Duodenal mucosa (tissue), 2 donors: ENCODE data around the gene CA11.

ENCODE experiments used
- H3K27ac ChIP-seq: one replicate; pipeline ENCODE4 v1.7.0; 2013; ENCODE audit warnings: low read depth, low read length
- H3K27me3 ChIP-seq, 2 donors: one replicate each; pipeline ENCODE4 v1.7.0; 2013; ENCODE audit warnings: low read length in 2 of 2, control low read depth in 1 of 2; ENCODE audit not compliant: insufficient read depth in 2 of 2, control insufficient read depth in 1 of 2
- H3K36me3 ChIP-seq, 2 donors: one replicate each; pipeline ENCODE4 v1.7.0; 2013; ENCODE audit warnings: low read length in 2 of 2, control low read depth in 1 of 2; ENCODE audit not compliant: insufficient read depth in 2 of 2, control insufficient read depth in 1 of 2
- H3K4me1 ChIP-seq, 2 donors: one replicate each; pipeline ENCODE4 v1.7.0; 2013; ENCODE audit warnings: low read length in 2 of 2, control low read depth in 1 of 2; ENCODE audit not compliant: insufficient read depth in 2 of 2, control insufficient read depth in 1 of 2
- H3K4me3 ChIP-seq, 2 donors: one replicate each; pipeline ENCODE4 v1.7.0; 2013; ENCODE audit warnings: low read length in 2 of 2, low read depth in 1 of 2
- H3K9ac ChIP-seq, 2 donors: one replicate each; pipeline ENCODE4 v1.7.0; 2013; ENCODE audit warnings: low read length in 2 of 2, low read depth in 1 of 2
- H3K9me3 ChIP-seq, 2 donors: one replicate each; pipeline ENCODE4 v1.7.0; 2013; ENCODE audit warnings: low read length in 2 of 2, control low read depth in 1 of 2; ENCODE audit not compliant: control insufficient read depth in 1 of 2

Gene CA11

GRCh38 chr19:48606463-48607358 lies 39.3 kb downstream of the CA11 start, which contains the start of gene SPACA4:
Gene SPACA4, plus strand, starts transcription at chr19:48606742. Its CDS starts 237 bp downstream, at chr19:48606979.
- Histone ChIP-seq H3K9me3 (no peaks in the 10 kb centered on the region), H3K4me3 (no peak within 1 kb of the TSS)

GRCh38 chr19:48603850-48604249 lies 42.1 kb downstream of the CA11 start:
- Histone ChIP-seq H3K9me3 (no peaks in the 10 kb centered on the region), H3K4me1 (peaks cover 0 to 9% of the 10 kb centered on the region in 2 donors), H3K36me3 (peaks cover 2 to 10% of the 10 kb centered on the region in 2 donors), H3K9ac (no peak overlapping the region), H3K27ac (no peak overlapping the region), H3K4me3 (no peak overlapping the region), H3K27me3 (no peaks in the 10 kb centered on the region)

More at GRCh38 chr19:48606463-48607358, 39.3 kb downstream of the CA11 start, which contains the start of gene SPACA4:
- Histone ChIP-seq H3K27me3 (no peaks in the 10 kb centered on the region), H3K4me1 (peaks cover under 1 to 9% of the 10 kb centered on the region in 2 donors), H3K9ac (no peak within 1 kb of the TSS), H3K36me3 (peaks cover 3 to 17% of the 10 kb centered on the region in 2 donors), H3K27ac (no peak within 1 kb of the TSS)

- Histone ChIP-seq H3K9me3 (no peaks in the 10 kb centered on the region), H3K27me3 (no peaks in the 10 kb centered on the region), H3K27ac (no peak overlapping the region), H3K4me1 (peaks cover 0 to 9% of the 10 kb centered on the region in 2 donors), H3K36me3 (peaks cover 0 to 10% of the 10 kb centered on the region in 2 donors), H3K4me3 (no peak overlapping the region), H3K9ac (no peak overlapping the region)
Measured at GRCh38 chr19:48603449-48603848, 42.5 kb downstream of the CA11 start.

GRCh38 chr19:48603001-48603400 lies 43.0 kb downstream of the CA11 start:
- Histone ChIP-seq H3K27me3 (no peaks in the 10 kb centered on the region), H3K4me1 (peaks cover 0 to 9% of the 10 kb centered on the region in 2 donors), H3K36me3 (peaks cover 0 to 10% of the 10 kb centered on the region in 2 donors), H3K4me3 (no peak overlapping the region), H3K9me3 (no peaks in the 10 kb centered on the region), H3K27ac (no peak overlapping the region), H3K9ac (no peak overlapping the region)

- H3K4me1 ChIP-seq: peaks cover 0 to 9% of the 10 kb centered on the region in 2 donors
- no peak overlapping the region for H3K4me3 ChIP-seq
- no peak overlapping the region for H3K27ac ChIP-seq
- no peaks in the 10 kb centered on the region for H3K36me3 ChIP-seq
- H3K27me3 ChIP-seq: no peaks in the 10 kb centered on the region
- no peak overlapping the region for H3K9ac ChIP-seq
- no peaks in the 10 kb centered on the region for H3K9me3 ChIP-seq
Measured at GRCh38 chr19:48600679-48601417, 45.1 kb downstream of the CA11 start.

GRCh38 chr19:48598996-48599700 lies 46.8 kb downstream of the CA11 start:
- H3K27ac ChIP-seq: no peak overlapping the region
- no peaks in the 10 kb centered on the region for H3K36me3 ChIP-seq
- H3K27me3 ChIP-seq: no peaks in the 10 kb centered on the region
- H3K9me3 ChIP-seq: no peaks in the 10 kb centered on the region
- peaks cover 0 to 9% of the 10 kb centered on the region in 2 donors for H3K4me1 ChIP-seq
- H3K9ac ChIP-seq: no peak overlapping the region
- H3K4me3 ChIP-seq: no peak overlapping the region

- Histone ChIP-seq H3K4me1 (no peaks in the 10 kb centered on the region), H3K27me3 (no peaks in the 10 kb centered on the region), H3K9ac (no peak overlapping the region), H3K36me3 (no peaks in the 10 kb centered on the region), H3K27ac (no peak overlapping the region), H3K9me3 (no peaks in the 10 kb centered on the region), H3K4me3 (no peak overlapping the region)
Measured at GRCh38 chr19:48596679-48597465, 49.1 kb downstream of the CA11 start.

- Histone ChIP-seq H3K9ac (no peak overlapping the region), H3K27ac (no peak overlapping the region), H3K4me3 (no peak overlapping the region), H3K9me3 (no peaks in the 10 kb centered on the region), H3K4me1 (no peaks in the 10 kb centered on the region), H3K36me3 (no peaks in the 10 kb centered on the region), H3K27me3 (no peaks in the 10 kb centered on the region)
Measured at GRCh38 chr19:48596237-48596636, 49.8 kb downstream of the CA11 start.

GRCh38 chr19:48595833-48596232 lies 50.2 kb downstream of the CA11 start:
- H3K9me3 ChIP-seq: no peaks in the 10 kb centered on the region
- no peaks in the 10 kb centered on the region for H3K4me1 ChIP-seq
- no peaks in the 10 kb centered on the region for H3K27me3 ChIP-seq

More at GRCh38 chr19:48595833-48596232, 50.2 kb downstream of the CA11 start:
- Histone ChIP-seq H3K9ac (no peak overlapping the region), H3K27ac (no peak overlapping the region), H3K36me3 (no peaks in the 10 kb centered on the region), H3K4me3 (no peak overlapping the region)
